Neural cell (in vitro differentiated cells): ENCODE measurements around the gene BAIAP2L1.

Source experiments
- CTCF ChIP-seq: fragments of 450-650 bp; IDR thresholded peaks from 2 replicates; pipeline ENCODE4 v1.5.1; 2014; ENCODE audit warnings: antibody characterized with exemption, mild to moderate bottlenecking, moderate library complexity; ENCODE audit not compliant: poor library complexity, severe bottlenecking
- EZH2 ChIP-seq: fragments of 200-600, 300-800 bp; shearing (Covaris generic), sonication (generic); IDR thresholded peaks from 2 replicates; pipeline ENCODE4 v1.6.1; 2014; ENCODE audit warnings: antibody characterized with exemption, low read length, borderline replicate concordance, mild to moderate bottlenecking; ENCODE audit not compliant: insufficient read depth, poor library complexity, severe bottlenecking
- MXI1 ChIP-seq: fragments of 450-650 bp; conservative IDR thresholded peaks from 2 replicates; pipeline ENCODE4 v1.6.1; 2014; ENCODE audit warnings: antibody characterized with exemption, mild to moderate bottlenecking; ENCODE audit not compliant: poor library complexity, severe bottlenecking

- TF ChIP-seq CTCF (no peak), EZH2 (no peak), MXI1 (no peak)
Observed at GRCh38 chr7:98319176-98319575, 81.7 kb downstream of the BAIAP2L1 start.
